Dermis microvascular lymphatic vessel endothelial cell (primary cell): ENCODE results near the gene DLGAP1. TPM values are rescaled to one million over a fixed set of nuclear protein-coding genes. Genes with fewer than 3 reads are reported as not detected.

Experiments
- DNase-seq, 2 donors: peaks; one replicate each; pipeline versions ENCODE4 v3.0.0 to v3.0.0-alpha.2; 2010; ENCODE audit warnings: low read depth in 2 of 2
- total RNA-seq: library from RNA; depleted of rRNA; stranded (reverse); fragments of >200 nt; gene quantifications from 2 replicates; pipeline ENCODE4 v1.2.1, GENCODE V29; 2014

Gene DLGAP1
- total RNA-seq, 1 donor from 2014 or later: 0.13 TPM

GRCh38 chr18:3665780-3666525, 789.2 kb downstream of the DLGAP1 start:
- DNase-seq: peak; percentile 89 to 93

GRCh38 chr18:3665204-3665603, 789.9 kb downstream of the DLGAP1 start:
- no peak for DNase-seq

- DNase-seq: peak in 1 of 2 donors; percentile 17
Measured at GRCh38 chr18:3664563-3665178, 790.4 kb downstream of the DLGAP1 start.

- DNase-seq: no peak
Measured at GRCh38 chr18:3663870-3664512, 791.1 kb downstream of the DLGAP1 start.

GRCh38 chr18:3661989-3662388, 793.1 kb downstream of the DLGAP1 start:
- no peak for DNase-seq

GRCh38 chr18:3660739-3661515, 794.2 kb downstream of the DLGAP1 start:
- peak; percentile 28 to 39 for DNase-seq

GRCh38 chr18:3658529-3658928, 796.6 kb downstream of the DLGAP1 start:
- no peak for DNase-seq

GRCh38 chr18:3655254-3656050, 799.7 kb downstream of the DLGAP1 start:
- no peak for DNase-seq

GRCh38 chr18:3654442-3655253, 800.5 kb downstream of the DLGAP1 start:
- no peak for DNase-seq

GRCh38 chr18:3653851-3654441, 801.2 kb downstream of the DLGAP1 start:
- peak in 1 of 2 donors; percentile 40 for DNase-seq

- DNase-seq: no peak
Measured at GRCh38 chr18:3653263-3653850, 801.8 kb downstream of the DLGAP1 start.

- DNase-seq: peak; percentile 92 to 97
Measured at GRCh38 chr18:3652380-3653262, 802.5 kb downstream of the DLGAP1 start.

- no peak for DNase-seq
Measured at GRCh38 chr18:3651266-3651665, 803.8 kb downstream of the DLGAP1 start.

- DNase-seq: peak; percentile 31 to 43
Measured at GRCh38 chr18:3650521-3651042, 804.5 kb downstream of the DLGAP1 start.

GRCh38 chr18:3649633-3650426, 805.3 kb downstream of the DLGAP1 start:
- peak in 1 of 2 donors; percentile 24 for DNase-seq

- no peak for DNase-seq
Measured at GRCh38 chr18:3649135-3649632, 805.9 kb downstream of the DLGAP1 start.

GRCh38 chr18:3648641-3649040, 806.5 kb downstream of the DLGAP1 start:
- DNase-seq: no peak
